ENCODE results near the gene PPP2R5C.

The PPP2R5C gene

DNA sequence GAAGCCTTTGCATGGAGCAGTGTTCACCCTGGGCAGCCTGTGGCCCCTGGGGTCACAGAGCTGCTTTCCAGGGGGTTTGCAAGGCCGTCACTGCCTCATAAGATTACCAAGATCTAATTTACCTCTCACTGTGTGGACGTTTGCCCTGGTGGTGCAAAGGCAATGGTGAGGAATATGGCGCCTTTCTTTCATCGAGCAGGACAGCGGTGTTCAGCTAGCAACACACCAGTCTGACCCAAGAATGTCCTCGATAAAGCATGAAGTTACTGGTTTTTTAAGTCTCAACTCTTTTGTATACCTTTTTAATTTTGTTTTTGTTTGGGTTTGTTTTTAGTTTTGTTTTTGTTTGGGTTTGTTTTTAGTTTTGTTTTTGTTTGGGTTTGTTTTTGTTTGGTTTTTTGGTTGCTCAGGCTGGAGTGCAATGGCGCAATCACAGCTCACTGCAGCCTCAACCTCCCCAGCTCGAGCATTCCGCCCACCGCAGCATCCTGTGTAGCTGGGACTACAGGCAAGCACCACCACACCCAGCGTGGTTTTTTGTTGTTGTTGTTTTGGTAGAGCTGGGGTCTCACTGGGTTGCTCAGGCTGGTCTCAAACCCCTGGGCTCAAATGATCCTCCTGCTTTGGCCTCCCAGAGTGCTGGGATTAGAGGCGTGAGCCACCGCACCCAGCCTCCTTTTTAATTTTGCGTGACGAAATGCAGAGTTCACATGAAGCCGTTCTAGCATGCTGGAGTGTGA lies 57.9 kb downstream of the PPP2R5C start:
- DNase-seq, result no peak

- DNase-seq, result no peak
Measured at GRCh38 chr14:101820283-101820798, 58.8 kb downstream of the PPP2R5C start.

GRCh38 chr14:101821528-101821927 lies 60.0 kb downstream of the PPP2R5C start:
- DNase-seq, result no peak

DNA sequence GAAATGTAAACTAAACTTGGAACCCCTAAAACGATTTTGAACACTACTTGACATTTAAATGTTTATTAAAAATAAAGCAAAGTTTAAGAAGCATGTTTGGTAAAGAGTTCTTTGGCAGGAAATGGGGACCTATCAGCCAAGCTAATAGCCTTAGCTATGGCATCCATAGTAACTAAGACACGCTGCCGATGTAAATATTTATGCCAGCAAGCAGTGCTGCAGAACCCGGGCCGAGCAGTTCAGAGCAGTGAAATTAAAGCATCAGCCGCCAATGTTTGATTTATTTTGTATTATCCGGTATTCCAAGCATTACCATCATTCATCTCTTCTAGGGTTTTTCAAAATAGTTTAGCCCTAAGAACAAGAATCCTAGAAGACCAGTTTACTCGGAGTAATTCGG lies 61.6 kb downstream of the PPP2R5C start:
- DNase-seq, result no peak

DNA sequence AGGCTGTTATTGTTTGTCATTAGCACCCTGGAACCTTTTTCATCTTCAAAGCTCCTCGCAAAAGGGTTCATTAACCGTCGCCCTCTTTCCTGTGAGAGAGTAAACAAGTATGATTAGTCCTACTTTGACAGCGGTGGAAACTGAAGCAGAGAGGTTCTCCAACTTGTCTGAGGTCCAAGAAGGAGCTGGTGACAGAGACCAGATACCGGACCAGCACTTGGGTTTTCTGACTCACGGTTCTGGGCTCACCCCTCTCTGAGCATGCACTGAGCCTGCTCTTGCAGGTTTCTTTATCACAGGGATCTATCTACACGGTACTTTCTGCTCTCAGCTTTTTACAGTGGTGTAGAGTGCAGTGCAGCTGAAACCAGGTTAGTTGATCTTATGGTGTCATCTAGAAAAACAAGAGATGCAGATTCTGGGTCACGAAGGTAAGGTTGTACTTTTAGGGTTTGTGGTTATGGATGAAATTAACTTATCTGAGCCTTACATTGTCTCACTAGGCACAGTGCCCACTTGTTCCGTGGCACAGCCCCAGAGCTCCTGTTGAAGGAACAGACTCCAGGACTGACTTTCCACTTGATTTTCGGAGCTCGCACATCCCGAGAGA lies 62.1 kb downstream of the PPP2R5C start:
- DNase-seq, result no peak

DNA sequence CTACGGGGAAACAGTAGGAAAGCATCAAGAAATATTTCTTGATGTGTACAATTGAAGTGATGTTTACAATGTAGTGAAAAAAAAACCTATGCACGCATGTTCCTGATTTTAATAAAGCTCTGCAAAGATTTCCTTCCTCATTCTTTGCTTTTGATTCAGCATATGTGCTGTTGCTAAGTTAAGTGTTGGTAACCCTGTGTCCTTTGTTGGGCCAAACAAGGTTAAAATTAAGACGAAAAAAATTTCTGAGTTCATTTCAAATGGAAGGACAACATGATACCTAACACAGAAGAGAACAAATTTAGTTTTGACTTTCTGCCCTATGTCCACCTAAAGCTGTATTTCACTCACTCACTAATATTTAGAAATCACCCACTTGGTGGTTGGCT lies 62.8 kb downstream of the PPP2R5C start:
- DNase-seq, result no peak

- no peak for DNase-seq
Measured at GRCh38 chr14:101825797-101826196, 64.3 kb downstream of the PPP2R5C start.

DNA sequence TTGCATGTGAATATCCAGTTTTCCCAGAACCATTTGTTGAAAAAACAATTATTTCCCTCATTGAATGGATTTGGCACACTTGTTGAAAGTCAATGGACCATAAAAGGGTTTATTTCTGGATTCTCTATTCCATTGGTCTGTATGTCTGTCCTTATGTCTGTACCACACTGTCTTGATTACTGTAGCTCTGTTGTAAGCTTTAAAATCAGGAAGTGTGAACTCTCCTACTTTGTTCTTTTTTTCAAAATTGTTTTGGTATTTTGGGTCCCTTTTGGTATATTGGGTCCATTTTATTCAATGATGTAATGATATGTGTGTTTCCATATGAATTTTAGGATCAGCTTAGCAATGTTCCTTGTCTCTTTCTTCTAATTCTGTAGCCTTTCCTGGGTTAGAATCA lies 64.8 kb downstream of the PPP2R5C start:
- no peak for DNase-seq

GRCh38 chr14:101827286-101827685 lies 65.8 kb downstream of the PPP2R5C start:
- DNase-seq, result no peak

GRCh38 chr14:101828046-101828445 lies 66.5 kb downstream of the PPP2R5C start:
- DNase-seq, result no peak

DNA sequence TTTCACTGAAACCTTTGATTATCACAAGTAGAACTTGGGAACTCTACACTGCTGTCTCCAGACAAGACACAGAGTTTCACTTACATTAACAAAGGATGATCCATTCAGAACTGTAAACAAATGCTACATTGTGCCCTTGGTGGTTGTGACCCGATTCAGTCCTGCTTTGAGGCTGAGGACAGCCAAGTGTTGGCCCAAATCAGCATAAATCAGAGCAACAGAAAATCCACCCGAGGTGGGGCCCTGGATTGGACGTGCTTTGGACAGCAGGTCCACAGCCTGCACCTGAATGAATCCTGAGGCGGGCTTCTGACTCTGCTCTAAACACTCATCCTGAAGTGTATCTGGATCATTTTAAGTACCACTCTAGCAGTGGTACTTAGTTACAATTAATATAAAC lies 68.8 kb downstream of the PPP2R5C start:
- no peak for DNase-seq

GRCh38 chr14:101833045-101833444 lies 71.5 kb downstream of the PPP2R5C start:
- no peak for DNase-seq

- no peak for DNase-seq
Measured at GRCh38 chr14:101834397-101834796, 72.9 kb downstream of the PPP2R5C start.

DNA sequence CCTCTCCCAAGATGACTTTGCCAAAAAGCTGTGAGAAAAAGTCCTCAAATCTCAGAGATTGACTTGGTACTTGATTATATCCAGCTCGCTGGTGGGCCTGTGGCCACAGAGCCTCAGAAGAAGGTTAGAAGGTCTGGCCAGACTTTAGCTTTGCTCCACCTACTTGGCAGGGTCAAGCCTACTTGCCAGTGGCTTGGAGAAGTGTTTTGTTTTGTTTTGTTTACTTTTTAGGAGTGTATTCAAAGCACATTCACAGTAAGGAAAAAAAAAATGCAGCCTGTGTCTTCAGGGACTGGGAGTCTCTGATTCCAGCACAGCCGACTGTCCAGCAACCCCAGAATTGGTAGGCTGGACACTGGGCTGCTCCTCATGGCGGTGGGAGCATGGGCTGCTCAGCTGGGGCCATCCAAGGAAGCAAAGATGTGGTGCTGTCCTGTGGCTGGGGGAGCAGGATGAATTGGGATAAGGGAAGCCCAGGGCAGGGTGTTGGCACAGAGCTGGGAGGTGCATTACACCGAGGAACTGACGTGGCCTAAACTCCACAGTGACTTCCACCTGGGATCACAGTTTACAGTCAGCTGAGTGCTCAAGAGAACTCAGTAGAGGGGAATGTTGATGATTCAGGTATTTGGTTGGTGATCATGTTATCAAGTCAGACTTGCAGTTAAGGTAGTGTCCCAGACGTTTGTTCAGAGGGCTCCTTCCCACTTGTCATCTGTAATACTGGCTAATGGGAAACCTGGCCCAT lies 73.5 kb downstream of the PPP2R5C start:
- no peak for DNase-seq

- no peak for DNase-seq
Measured at GRCh38 chr14:101835566-101835965, 74.1 kb downstream of the PPP2R5C start.

DNA sequence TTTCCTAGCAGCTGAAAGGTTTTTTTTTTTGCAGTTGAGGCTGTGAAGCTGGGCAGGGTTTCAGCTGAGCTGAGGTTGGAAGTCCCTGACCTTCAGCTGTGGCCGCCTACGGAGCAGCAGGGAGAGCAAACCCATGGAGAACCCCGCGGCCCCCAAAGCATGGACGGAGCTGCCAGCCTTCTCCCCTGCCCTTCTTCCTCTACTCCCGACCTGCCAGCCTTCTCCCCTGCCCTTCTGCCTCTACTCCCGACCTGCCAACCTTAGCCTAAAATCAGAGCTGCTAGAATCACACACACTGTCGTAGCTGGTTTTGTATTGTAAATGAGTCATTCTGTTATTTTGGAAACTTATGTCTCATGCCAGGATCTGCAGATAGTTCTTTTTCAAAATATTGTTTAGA lies 74.6 kb downstream of the PPP2R5C start:
- DNase-seq, result no peak

DNA sequence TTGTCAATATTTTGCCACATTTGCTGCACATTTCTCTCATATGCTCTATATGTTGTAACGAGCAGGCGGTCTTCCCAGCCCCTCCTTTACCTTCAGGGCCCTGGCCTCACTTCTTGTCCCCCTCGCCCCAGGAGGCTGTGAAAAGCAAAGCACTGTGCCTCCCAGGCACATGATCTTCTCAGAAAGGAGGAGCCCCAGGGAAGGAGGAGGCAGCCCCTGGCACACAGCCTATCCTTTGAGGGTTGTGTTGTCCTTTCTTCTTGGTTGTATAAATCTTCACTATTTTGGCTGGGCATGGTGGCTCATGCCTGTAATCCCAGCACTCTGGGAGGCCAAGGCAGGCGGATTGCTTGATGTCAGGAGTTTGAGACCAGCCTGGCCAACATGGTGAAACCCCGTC lies 77.0 kb downstream of the PPP2R5C start:
- no peak for DNase-seq

DNA sequence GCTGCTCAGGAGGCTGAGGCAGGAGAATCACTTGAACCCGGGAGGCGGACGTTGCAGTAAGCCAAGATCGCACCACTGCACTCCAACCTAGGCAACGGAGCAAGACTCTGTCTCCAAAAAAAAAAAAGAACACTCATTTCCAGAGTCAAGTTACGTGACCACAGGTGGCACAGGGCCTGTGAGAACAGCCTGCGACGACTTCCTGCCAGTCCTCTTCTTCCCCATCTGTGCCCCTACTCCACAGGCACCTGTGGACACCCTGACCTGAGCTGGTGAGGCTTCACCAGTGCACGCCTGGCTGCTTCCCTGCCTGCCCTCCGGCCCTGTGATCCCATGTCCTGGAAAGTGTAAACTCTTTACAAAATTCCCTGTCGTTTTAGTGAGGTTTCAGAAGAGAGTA lies 77.7 kb downstream of the PPP2R5C start:
- DNase-seq, result no peak

DNA sequence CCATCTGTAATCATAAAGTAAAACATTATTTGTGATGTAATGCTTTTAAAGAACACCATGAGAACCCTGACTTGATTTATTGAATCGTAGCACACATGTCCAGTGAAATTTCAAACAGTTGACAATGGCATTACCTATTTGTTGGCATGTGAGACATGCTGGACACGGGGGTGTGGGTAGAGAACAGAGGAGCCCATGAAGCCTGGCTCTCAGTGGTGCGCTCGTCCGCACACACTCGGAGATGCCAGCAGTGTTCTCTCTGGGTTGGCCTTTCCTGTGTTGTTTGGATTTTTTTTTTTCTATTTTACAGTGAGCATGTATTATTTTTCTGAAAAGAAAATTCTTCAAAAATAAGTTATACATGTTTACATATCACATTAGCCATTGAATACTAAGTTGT lies 78.2 kb downstream of the PPP2R5C start:
- DNase-seq, result no peak

- no peak for DNase-seq
Measured at GRCh38 chr14:101840649-101841369, 79.3 kb downstream of the PPP2R5C start.

GRCh38 chr14:101843038-101843437 lies 81.5 kb downstream of the PPP2R5C start:
- no peak for DNase-seq

- no peak for DNase-seq
Measured at GRCh38 chr14:101843665-101844064, 82.2 kb downstream of the PPP2R5C start.

DNA sequence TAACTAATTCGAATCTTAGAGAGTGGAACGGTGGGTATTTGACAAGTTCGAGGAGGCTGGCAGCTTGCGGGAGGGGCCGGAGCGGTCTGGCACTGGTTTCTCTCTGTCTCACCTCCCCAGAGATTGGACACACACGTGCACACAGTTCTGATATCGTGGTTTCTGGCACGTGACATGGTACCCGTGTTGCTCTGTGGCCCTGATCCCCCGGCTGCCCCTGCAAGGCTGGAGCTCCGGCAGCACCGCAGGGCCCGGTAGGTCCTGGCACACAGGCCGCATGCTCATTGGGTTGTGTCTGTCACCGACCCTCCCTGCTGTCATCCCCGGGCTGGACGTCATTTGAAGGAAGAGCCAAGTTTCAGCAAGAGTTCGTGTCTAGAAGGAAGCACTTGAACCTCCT lies 82.7 kb downstream of the PPP2R5C start:
- no peak for DNase-seq

Data from NCI-H187 treated with DMSO at 0.1 percent for 48 hours (cell line).